Activated naive CD8-positive, alpha-beta T cell treated with anti-CD3 and anti-CD28 coated beads for 36 hours (primary cell): Measurements from ENCODE around the gene ISCA2. TPM values are rescaled to one million over a fixed set of nuclear protein-coding genes. Genes with fewer than 3 reads are reported as not detected.

Source experiments
- DNase-seq: peaks from one replicate; pipeline ENCODE4 v3.0.0; 2021
- H3K27ac Mint-ChIP-seq: one replicate; pipeline ENCODE4 v1.8.0; 2022; ENCODE audit warnings: mild to moderate bottlenecking, moderate library complexity, mixed read lengths
- H3K27me3 Mint-ChIP-seq: one replicate; pipeline ENCODE4 v1.8.0; 2022; ENCODE audit warnings: mild to moderate bottlenecking, mixed read lengths
- H3K36me3 Mint-ChIP-seq: one replicate; pipeline ENCODE4 v1.8.0; 2021; ENCODE audit warnings: mild to moderate bottlenecking, mixed read lengths
- H3K4me1 Mint-ChIP-seq: one replicate; pipeline ENCODE4 v1.8.0; 2021; ENCODE audit warnings: mixed read lengths
- H3K4me3 Mint-ChIP-seq: one replicate; pipeline ENCODE4 v1.8.0; 2022; ENCODE audit warnings: mild to moderate bottlenecking, moderate library complexity, mixed read lengths
- H3K9me3 Mint-ChIP-seq: one replicate; pipeline ENCODE4 v1.8.0; 2022; ENCODE audit warnings: mixed read lengths
- total RNA-seq, 2 experiments: library from RNA; stranded (reverse); gene quantifications; one replicate each; pipeline ENCODE4 v1.2.3, GENCODE V29; 2021

The ISCA2 gene
- total RNA-seq, 2 experiments from 2014 or later, result 29.7 to 31.0 TPM

DNA sequence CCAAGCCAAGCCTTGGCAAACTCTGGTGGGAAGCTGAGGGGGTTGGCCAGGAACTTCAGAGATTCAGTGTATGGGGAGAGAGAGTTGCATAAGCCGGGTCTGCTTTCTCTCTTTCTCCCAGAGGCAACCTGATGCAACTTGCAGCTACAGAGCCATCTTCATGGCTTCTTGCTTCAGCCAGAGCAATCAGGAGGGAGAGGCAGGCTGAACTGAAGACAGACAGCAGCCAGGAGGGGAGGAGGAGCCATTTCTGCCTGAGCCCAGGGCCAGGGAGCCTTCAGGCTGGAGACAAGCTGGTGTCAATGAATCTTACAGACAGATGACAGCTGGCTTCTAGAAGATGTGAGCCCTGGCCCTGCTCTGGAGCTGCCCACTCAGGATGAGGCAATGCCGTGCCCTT lies 19.2 kb upstream of the ISCA2 start:
- Mint-ChIP-seq H3K27me3 (no peaks in the 10 kb centered on the region), H3K4me1 (no peaks in the 10 kb centered on the region), H3K36me3 (peaks cover 3% of the 10 kb centered on the region), H3K27ac (no peak overlapping the region), H3K9me3 (no peaks in the 10 kb centered on the region), H3K4me3 (no peak overlapping the region)
- no peak for DNase-seq

DNA sequence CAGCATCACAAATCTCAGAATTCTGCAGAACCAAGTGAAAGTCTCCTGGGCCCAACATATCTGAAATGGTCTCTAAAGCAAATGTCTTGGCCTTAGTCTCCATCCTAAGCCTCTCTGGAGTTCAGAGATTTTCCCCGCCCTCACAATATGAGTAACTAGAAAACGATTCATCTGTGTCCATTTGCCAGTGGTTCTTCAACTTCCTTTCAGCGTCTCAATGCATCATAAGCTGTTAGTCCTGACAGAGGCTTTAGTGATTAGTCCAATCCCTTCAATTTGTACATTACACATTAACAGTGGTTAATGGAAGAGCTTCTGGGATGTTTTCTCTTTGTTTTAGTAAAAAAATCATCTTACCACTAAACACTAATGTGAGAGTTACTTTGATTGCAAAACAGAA lies 17.9 kb upstream of the ISCA2 start:
- Mint-ChIP-seq H3K4me3 (no peak overlapping the region), H3K27ac (no peak overlapping the region), H3K36me3 (peaks cover 3% of the 10 kb centered on the region), H3K4me1 (no peaks in the 10 kb centered on the region), H3K9me3 (no peaks in the 10 kb centered on the region), H3K27me3 (no peaks in the 10 kb centered on the region)
- no peak for DNase-seq

DNA sequence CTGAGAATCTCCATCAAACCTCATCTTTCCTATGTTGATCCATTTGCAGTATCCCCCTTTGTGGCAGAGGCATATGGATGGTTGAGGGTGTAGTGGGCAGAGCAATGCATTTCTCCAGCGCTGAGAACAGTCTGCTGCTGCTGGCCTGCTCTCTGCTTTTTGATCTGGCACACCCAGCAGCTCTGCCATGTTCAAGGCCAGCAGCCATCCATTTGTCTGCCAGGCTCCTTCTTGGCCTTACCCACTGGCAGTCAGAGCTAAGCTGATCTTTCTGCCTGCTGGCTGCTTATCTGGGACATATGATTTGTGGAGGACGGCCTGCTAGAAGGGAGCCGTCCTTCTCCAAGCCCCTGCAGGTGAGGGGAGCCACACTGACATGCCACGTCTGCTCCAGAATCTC lies 17.5 kb upstream of the ISCA2 start:
- Mint-ChIP-seq H3K27me3 (no peaks in the 10 kb centered on the region), H3K27ac (no peak overlapping the region)

GRCh38 chr14:74476607-74477006 lies 17.0 kb upstream of the ISCA2 start:
- H3K27ac Mint-ChIP-seq, result no peak overlapping the region

More for the DNA sequence above, 17.5 kb upstream of the ISCA2 start:
- no peak overlapping the region for H3K4me3 Mint-ChIP-seq
- H3K4me1 Mint-ChIP-seq, result no peaks in the 10 kb centered on the region
- no peaks in the 10 kb centered on the region for H3K9me3 Mint-ChIP-seq
- H3K36me3 Mint-ChIP-seq, result peaks cover 3% of the 10 kb centered on the region
- no peak for DNase-seq

GRCh38 chr14:74478996-74479635 lies 14.4 kb upstream of the ISCA2 start:
- H3K27ac Mint-ChIP-seq, result no peak overlapping the region
- H3K9me3 Mint-ChIP-seq, result no peaks in the 10 kb centered on the region
- no peaks in the 10 kb centered on the region for H3K4me1 Mint-ChIP-seq
- H3K36me3 Mint-ChIP-seq, result peaks cover 3% of the 10 kb centered on the region
- no peak for DNase-seq
- no peak overlapping the region for H3K4me3 Mint-ChIP-seq
- no peaks in the 10 kb centered on the region for H3K27me3 Mint-ChIP-seq

More at GRCh38 chr14:74476607-74477006, 17.0 kb upstream of the ISCA2 start:
- Mint-ChIP-seq H3K9me3 (no peaks in the 10 kb centered on the region), H3K27me3 (no peaks in the 10 kb centered on the region), H3K4me3 (no peak overlapping the region), H3K4me1 (no peaks in the 10 kb centered on the region), H3K36me3 (peaks cover 3% of the 10 kb centered on the region)
- no peak for DNase-seq

GRCh38 chr14:74480046-74480445 lies 13.5 kb upstream of the ISCA2 start:
- Mint-ChIP-seq H3K4me3 (no peak overlapping the region), H3K36me3 (peaks cover 1% of the 10 kb centered on the region), H3K27me3 (no peaks in the 10 kb centered on the region), H3K27ac (no peak overlapping the region), H3K9me3 (no peaks in the 10 kb centered on the region), H3K4me1 (no peaks in the 10 kb centered on the region)
- DNase-seq, result no peak

DNA sequence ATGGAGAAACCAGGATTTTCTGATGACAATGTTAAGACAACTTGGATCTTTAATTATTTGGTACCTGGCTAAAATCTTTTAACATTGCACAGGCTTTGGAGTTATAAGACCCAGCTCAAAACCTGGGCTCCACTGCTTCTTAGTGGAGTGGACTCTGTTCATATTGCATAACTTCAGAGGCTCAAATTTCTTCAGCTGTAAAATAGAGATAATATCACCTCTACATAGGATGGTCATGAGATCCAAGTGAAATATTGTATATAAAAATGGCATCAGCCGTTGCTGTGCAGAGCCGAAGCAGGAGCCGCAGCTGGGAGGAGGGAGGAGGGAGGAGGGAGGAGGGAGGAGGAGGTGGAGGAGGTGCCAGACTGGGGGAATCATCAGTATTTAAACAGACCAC lies 11.0 kb upstream of the ISCA2 start:
- Mint-ChIP-seq H3K27me3 (no peaks in the 10 kb centered on the region), H3K4me1 (no peaks in the 10 kb centered on the region), H3K36me3 (peaks cover 1% of the 10 kb centered on the region), H3K4me3 (no peak overlapping the region), H3K9me3 (no peaks in the 10 kb centered on the region), H3K27ac (no peak overlapping the region)
- no peak for DNase-seq

- H3K36me3 Mint-ChIP-seq, result no peaks in the 10 kb centered on the region
- no peaks in the 10 kb centered on the region for H3K4me1 Mint-ChIP-seq
Observed at GRCh38 chr14:74483321-74483720, 10.2 kb upstream of the ISCA2 start.

DNA sequence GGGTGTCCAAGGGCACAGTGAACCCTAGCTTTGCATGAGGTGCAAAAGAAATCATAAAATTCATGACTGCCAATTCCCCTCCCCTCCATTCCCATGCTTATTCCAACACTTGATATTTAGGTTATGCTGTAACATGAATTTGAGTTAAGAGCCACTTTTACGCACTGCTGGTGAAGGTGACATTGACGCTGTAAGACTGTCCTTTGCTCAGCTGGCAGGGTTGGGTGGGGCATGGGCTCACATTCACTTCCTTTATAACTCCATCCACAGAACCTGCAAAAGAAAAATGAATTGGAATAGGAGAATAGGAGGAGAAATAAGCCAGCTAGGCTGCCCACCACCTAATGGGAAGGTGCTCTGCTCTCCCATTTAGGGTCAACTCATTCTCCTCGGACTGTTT lies 7.4 kb upstream of the ISCA2 start:
- no peak for DNase-seq
- H3K4me1 Mint-ChIP-seq, result peaks cover 9% of the 10 kb centered on the region
- no peaks in the 10 kb centered on the region for H3K9me3 Mint-ChIP-seq
- H3K27ac Mint-ChIP-seq, result no peak overlapping the region
- H3K36me3 Mint-ChIP-seq, result no peaks in the 10 kb centered on the region
- H3K27me3 Mint-ChIP-seq, result no peaks in the 10 kb centered on the region
- H3K4me3 Mint-ChIP-seq, result no peak overlapping the region

More at GRCh38 chr14:74483321-74483720, 10.2 kb upstream of the ISCA2 start:
- DNase-seq, result no peak
- Mint-ChIP-seq H3K27me3 (no peaks in the 10 kb centered on the region), H3K9me3 (no peaks in the 10 kb centered on the region), H3K4me3 (no peak overlapping the region), H3K27ac (no peak overlapping the region)

GRCh38 chr14:74488786-74489397 lies 4.7 kb upstream of the ISCA2 start:
- H3K4me1 Mint-ChIP-seq, result peaks cover 9% of the 10 kb centered on the region
- no peaks in the 10 kb centered on the region for H3K27me3 Mint-ChIP-seq

DNA sequence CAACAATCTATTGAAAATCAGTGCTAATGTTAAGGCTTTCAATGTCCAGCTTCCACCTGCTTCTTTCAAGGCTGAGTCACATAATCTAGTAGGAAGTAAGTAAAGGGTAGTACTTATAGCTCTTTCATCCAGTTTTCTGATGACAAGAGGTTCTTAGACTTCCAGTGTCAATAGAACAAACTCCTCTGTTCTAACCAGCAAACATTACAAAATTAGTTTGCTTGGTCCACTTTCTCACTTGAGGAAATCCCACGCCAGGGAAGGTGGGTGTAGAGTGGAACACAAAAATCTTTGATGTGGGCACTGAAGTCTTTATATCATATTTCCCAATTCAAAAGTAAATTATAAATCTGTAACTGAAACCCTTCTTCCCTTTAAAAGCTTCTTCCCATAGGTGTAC lies 3.1 kb upstream of the ISCA2 start:
- H3K9me3 Mint-ChIP-seq, result no peaks in the 10 kb centered on the region
- H3K27ac Mint-ChIP-seq, result no peak overlapping the region
- DNase-seq, result no peak
- no peaks in the 10 kb centered on the region for H3K27me3 Mint-ChIP-seq
- peaks cover 24% of the 10 kb centered on the region for H3K4me1 Mint-ChIP-seq
- peaks cover 3% of the 10 kb centered on the region for H3K36me3 Mint-ChIP-seq
- H3K4me3 Mint-ChIP-seq, result no peak overlapping the region

More at GRCh38 chr14:74488786-74489397, 4.7 kb upstream of the ISCA2 start:
- DNase-seq, result no peak
- Mint-ChIP-seq H3K9me3 (no peaks in the 10 kb centered on the region), H3K4me3 (no peak overlapping the region), H3K36me3 (no peaks in the 10 kb centered on the region), H3K27ac (no peak overlapping the region)

GRCh38 chr14:74491956-74492775 lies 1.4 kb upstream of the ISCA2 start:
- Mint-ChIP-seq H3K4me3 (no peak overlapping the region), H3K27me3 (no peaks in the 10 kb centered on the region), H3K36me3 (peaks cover 3% of the 10 kb centered on the region), H3K9me3 (no peaks in the 10 kb centered on the region), H3K4me1 (peaks cover 27% of the 10 kb centered on the region), H3K27ac (no peak overlapping the region)
- DNase-seq, result no peak

GRCh38 chr14:74492776-74493342 lies 706 bp upstream of the ISCA2 start, which contains the start of gene NPC2:
TSS of gene NPC2 (minus strand) at chr14:74493305. CDS start at chr14:74493274, 31 bp downstream.
- Mint-ChIP-seq H3K36me3 (peaks cover 3% of the 10 kb centered on the region), H3K4me1 (peaks cover 29% of the 10 kb centered on the region), H3K9me3 (no peaks in the 10 kb centered on the region), H3K27ac (peak within 1 kb of the TSS; percentile 86), H3K27me3 (no peaks in the 10 kb centered on the region), H3K4me3 (peak within 1 kb of the TSS; percentile 91)
- DNase-seq, result no peak

GRCh38 chr14:74495356-74495755 lies 1.8 kb downstream of the ISCA2 start:
- H3K9me3 Mint-ChIP-seq, result no peaks in the 10 kb centered on the region
- peak overlapping the region; percentile 91 for H3K4me3 Mint-ChIP-seq
- no peak overlapping the region for H3K27ac Mint-ChIP-seq
- no peak for DNase-seq
- peaks cover 22% of the 10 kb centered on the region for H3K4me1 Mint-ChIP-seq
- H3K36me3 Mint-ChIP-seq, result peaks cover 3% of the 10 kb centered on the region
- H3K27me3 Mint-ChIP-seq, result no peaks in the 10 kb centered on the region
